Ovary (tissue), 9 donors: ENCODE measurements around the gene ITGB6. TPM values are rescaled to one million over a fixed set of nuclear protein-coding genes. Genes with fewer than 3 reads are reported as not detected.

ENCODE experiments used
- DNase-seq, 5 donors: peaks; one replicate each; pipeline ENCODE4 v3.0.0-alpha.2; 2019 to 2020
- H3K27ac ChIP-seq, 2 donors: fragments of 200-600 bp; one replicate each; pipeline versions ENCODE4 v1.5.1 to v1.8.0; 2019 to 2022
- H3K27me3 ChIP-seq: fragments of 200-600 bp; one replicate; pipeline ENCODE4 v1.8.0; 2022
- H3K36me3 ChIP-seq: fragments of 200-600 bp; sonication (generic); one replicate; pipeline ENCODE4 v1.5.1; 2019
- H3K4me1 ChIP-seq: one replicate; pipeline ENCODE4 v1.8.1; 2013; ENCODE audit warnings: mild to moderate bottlenecking, moderate library complexity; ENCODE audit not compliant: insufficient read depth
- H3K4me3 ChIP-seq: fragments of 200-600 bp; sonication (generic); one replicate; pipeline ENCODE4 v1.5.1; 2017
- H3K9me3 ChIP-seq, 2 donors: fragments of 200-600 bp in 1 of 2; sonication (generic) in 1 of 2; one replicate each; pipeline versions ENCODE4 v1.5.1 to v1.8.1; 2013 to 2019; ENCODE audit warnings: mild to moderate bottlenecking in 1 of 2, moderate library complexity in 1 of 2
- EP300 ChIP-seq: sonication (generic); formaldehyde crosslinking; IDR thresholded peaks from one replicate; pipeline ENCODE4 v1.6.1; 2017; ENCODE audit warnings: antibody characterized with exemption
- POLR2A ChIP-seq: fragments of 450-650 bp; IDR thresholded peaks from one replicate; pipeline ENCODE4 v1.6.1; 2017; ENCODE audit warnings: antibody characterized with exemption, mild to moderate bottlenecking, moderate library complexity
- WGBS, 3 donors: extraction: QIAGEN DNeasy Blood & Tissue Kit in 1 of 3; methylation state at CpG; one replicate each; pipeline versions ENCODE4 v1.1.5 to v1.1.7; 2013 to 2017; 5-methylcytosine and 5-hydroxymethylcytosine counted together
- intact Hi-C, 4 donors: fragments of 100-400 bp; cut with DNase I; formaldehyde crosslinking; loops; one replicate each; pipeline versions ENCODE4 v1.11.0 to v1.15.1; 2022 to 2023
- polyA plus RNA-seq, 2 donors: library from polyadenylated mRNA; stranded (reverse); fragments of 200-250 nt in 1 of 2; fragments of 350-450 nt in 1 of 2; fragmentation: Illumina TruSeq in 1 of 2; extraction: RNeasy Lipid Tissue Mini Kit (QIAGEN cat#74804) in 1 of 2; gene quantifications; one replicate each; pipeline ENCODE4 v1.2.3, GENCODE V29; 2013 to 2014
- total RNA-seq, 7 donors: library from RNA; depleted of rRNA in 2 of 7; stranded (reverse); fragments of >200 nt in 2 of 7; fragmentation: NEBNext Ultra II Directional in 3 of 7; extraction: Animal tissue kit (Norgen Biotek cat#: 25700) in 3 of 7; gene quantifications; one replicate each; pipeline versions ENCODE4 v1.1.0 to v1.2.4, GENCODE V29; 2016 to 2023
- TF ChIP-seq, protein P1 (sequence below), 3 donors: fragments of 450-650 bp in 2 of 3; fragments of 200-600 bp in 1 of 3; IDR thresholded peaks; one replicate each; pipeline versions ENCODE4 v1.5.1 to v1.8.0; 2016 to 2022; ENCODE audit warnings: antibody characterized with exemption in 3 of 3, mild to moderate bottlenecking in 1 of 3
- donor health status: DM: no; HTN: no; CAD: no; lungs with moderate emphysema.
- donor health status: DM: no; HTN: no; CAD: no.
- donor health status: Bipolar disorder and iron deficiency.
- donor health status: DM: yes; HTN: yes; CAD: no.
- donor health status: DM: no; HTN: no; CAD: no.
- donor health status: DM: yes; HTN: yes; CAD: no.

The ITGB6 gene
- total and polyA plus RNA-seq, 9 donors, result 0.17 to 3.6 (median 0.36) TPM; not detected in 5

DNA sequence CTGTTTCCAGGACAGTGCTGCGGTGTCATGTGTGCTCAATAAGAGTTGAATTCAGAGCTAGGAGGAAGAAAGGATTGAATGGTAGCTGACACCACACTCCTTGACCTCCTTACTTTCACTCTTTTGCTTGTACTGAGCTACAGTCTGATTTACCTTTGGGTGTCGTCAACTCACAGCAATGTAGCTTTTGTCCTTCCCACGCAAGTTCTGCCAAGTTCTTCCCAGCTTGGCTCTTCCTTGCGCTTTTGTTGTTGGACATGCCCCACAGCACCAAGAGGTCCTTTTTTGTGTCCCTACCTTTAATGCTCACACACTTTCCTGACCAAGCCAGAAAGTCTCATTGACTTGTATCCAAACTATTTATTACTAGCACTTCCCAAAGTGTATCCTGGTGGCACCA is 38.3 kb upstream of the ITGB6 start:
- no peaks in the 10 kb centered on the region for H3K36me3 ChIP-seq
- H3K9me3 ChIP-seq, result no peaks in the 10 kb centered on the region
- WGBS, 3 donors, result 94 to 97% (median 96%) methylated on average over 4 of the region's 4 CpGs
- intact Hi-C loops, result no loop called here
- DNase-seq, result no peak
- H3K4me1 ChIP-seq, result peaks cover 7% of the 10 kb centered on the region
- H3K4me3 ChIP-seq, result no peak overlapping the region
- TF ChIP-seq, protein P1, sequence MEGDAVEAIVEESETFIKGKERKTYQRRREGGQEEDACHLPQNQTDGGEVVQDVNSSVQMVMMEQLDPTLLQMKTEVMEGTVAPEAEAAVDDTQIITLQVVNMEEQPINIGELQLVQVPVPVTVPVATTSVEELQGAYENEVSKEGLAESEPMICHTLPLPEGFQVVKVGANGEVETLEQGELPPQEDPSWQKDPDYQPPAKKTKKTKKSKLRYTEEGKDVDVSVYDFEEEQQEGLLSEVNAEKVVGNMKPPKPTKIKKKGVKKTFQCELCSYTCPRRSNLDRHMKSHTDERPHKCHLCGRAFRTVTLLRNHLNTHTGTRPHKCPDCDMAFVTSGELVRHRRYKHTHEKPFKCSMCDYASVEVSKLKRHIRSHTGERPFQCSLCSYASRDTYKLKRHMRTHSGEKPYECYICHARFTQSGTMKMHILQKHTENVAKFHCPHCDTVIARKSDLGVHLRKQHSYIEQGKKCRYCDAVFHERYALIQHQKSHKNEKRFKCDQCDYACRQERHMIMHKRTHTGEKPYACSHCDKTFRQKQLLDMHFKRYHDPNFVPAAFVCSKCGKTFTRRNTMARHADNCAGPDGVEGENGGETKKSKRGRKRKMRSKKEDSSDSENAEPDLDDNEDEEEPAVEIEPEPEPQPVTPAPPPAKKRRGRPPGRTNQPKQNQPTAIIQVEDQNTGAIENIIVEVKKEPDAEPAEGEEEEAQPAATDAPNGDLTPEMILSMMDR (IDR thresholded peaks at IDR 0.05), result no peak
- no peak for TF ChIP-seq EP300
- no peak for TF ChIP-seq POLR2A
- H3K27ac ChIP-seq, result no peak overlapping the region
- H3K27me3 ChIP-seq, result no peaks in the 10 kb centered on the region

GRCh38 chr2:160232905-160233475 is 32.9 kb upstream of the ITGB6 start:
- no peak for TF ChIP-seq POLR2A
- TF ChIP-seq, protein P1 (IDR thresholded peaks at IDR 0.05), result no peak
- TF ChIP-seq EP300, result no peak
- DNase-seq, result no peak
- H3K27me3 ChIP-seq, result no peaks in the 10 kb centered on the region
- H3K4me1 ChIP-seq, result no peaks in the 10 kb centered on the region
- 90 to 95% (median 94%) methylated on average over 3 of the region's 3 CpGs for WGBS, 3 donors
- no peak overlapping the region for H3K4me3 ChIP-seq
- no peak overlapping the region for H3K27ac ChIP-seq
- H3K36me3 ChIP-seq, result no peaks in the 10 kb centered on the region
- no peaks in the 10 kb centered on the region for H3K9me3 ChIP-seq
- intact Hi-C loops, result no loop called here

GRCh38 chr2:160229591-160229990 is 29.5 kb upstream of the ITGB6 start:
- DNase-seq, result no peak
- Histone ChIP-seq H3K27me3 (no peaks in the 10 kb centered on the region), H3K4me1 (peaks cover 2% of the 10 kb centered on the region), H3K4me3 (no peak overlapping the region), H3K36me3 (no peaks in the 10 kb centered on the region), H3K27ac (no peak overlapping the region), H3K9me3 (no peaks in the 10 kb centered on the region)
- TF ChIP-seq POLR2A (no peak), EP300 (no peak)
- TF ChIP-seq, protein P1 (IDR thresholded peaks at IDR 0.05), result no peak
- 93 to 98% (median 97%) methylated on average over 1 of the region's 1 CpG for WGBS, 3 donors
- intact Hi-C loops, result no loop called here

DNA sequence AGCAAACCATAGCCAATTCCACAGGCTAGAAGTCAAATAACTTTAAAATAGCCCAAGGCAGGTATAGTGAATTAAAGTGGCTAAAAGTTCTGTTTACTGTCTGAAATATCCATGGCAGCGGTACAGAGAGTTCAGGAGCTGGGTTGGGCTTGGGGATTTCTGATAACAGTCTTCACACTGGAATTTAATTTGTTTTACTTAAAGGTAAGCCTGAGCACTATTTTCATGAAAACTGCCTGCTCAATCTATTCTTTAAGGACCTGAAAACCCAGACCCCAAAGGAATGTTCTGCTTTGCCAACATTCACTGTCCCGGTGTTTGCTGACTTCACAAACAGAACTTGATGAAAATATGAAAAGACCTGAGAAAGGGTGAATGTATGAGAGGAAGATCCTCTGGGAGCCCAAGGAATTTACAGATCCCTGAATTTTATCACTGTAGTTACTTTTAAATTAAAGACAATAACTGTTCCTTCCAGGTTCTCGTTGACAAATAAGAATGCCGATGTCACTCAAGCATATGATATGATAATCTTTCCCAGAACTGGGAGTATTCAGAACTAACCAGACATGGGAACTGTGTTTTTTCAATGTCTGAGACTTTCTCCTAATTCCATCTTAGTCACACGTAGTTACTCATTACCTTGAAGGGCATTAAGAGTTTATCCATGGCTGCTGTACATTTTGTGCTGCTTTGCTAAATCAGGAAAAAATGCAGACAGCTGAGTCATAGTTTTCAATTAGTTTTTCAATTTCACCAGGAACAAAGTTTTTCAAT is 28.3 kb upstream of the ITGB6 start:
- intact Hi-C loops, result no loop called here
- TF ChIP-seq, protein P1 (IDR thresholded peaks at IDR 0.05), result no peak
- no peak for TF ChIP-seq POLR2A
- no peak for TF ChIP-seq EP300
- no peak for DNase-seq
- no peaks in the 10 kb centered on the region for H3K27me3 ChIP-seq
- no peak overlapping the region for H3K4me3 ChIP-seq
- H3K36me3 ChIP-seq, result no peaks in the 10 kb centered on the region
- 39 to 47% (median 40%) methylated on average over 5 of the region's 5 CpGs for WGBS, 3 donors
- H3K4me1 ChIP-seq, result peaks cover 2% of the 10 kb centered on the region
- no peaks in the 10 kb centered on the region for H3K9me3 ChIP-seq
- no peak overlapping the region for H3K27ac ChIP-seq
